Sigmoid colon (tissue), 3 donors: ENCODE measurements around the gene HOXB8.

ENCODE experiments used
- CTCF ChIP-seq, 4 experiments: fragments of 450-650 bp in 3 of 4; fragments of 200-600 bp in 1 of 4; IDR thresholded peaks; one replicate each; pipeline ENCODE4 v1.5.1; 2016 to 2019; ENCODE audit warnings: antibody characterized with exemption in 4 of 4, mild to moderate bottlenecking in 3 of 4, moderate library complexity in 2 of 4
- POLR2A ChIP-seq, 2 donors: fragments of 450-650 bp; IDR thresholded peaks; one replicate each; pipeline ENCODE4 v1.6.1; 2016; ENCODE audit warnings: antibody characterized with exemption in 2 of 2, mild to moderate bottlenecking in 2 of 2, moderate library complexity in 2 of 2

- TF ChIP-seq CTCF (IDR thresholded peaks at IDR 0.05), result no peak
- no peak for TF ChIP-seq POLR2A (IDR thresholded peaks at IDR 0.05)
Observed at GRCh38 chr17:48597528-48597777, 17.6 kb downstream of the HOXB8 start.
